RPMI7951 (cell line): Measurements from ENCODE around the gene ADARB1. TPM values are rescaled to one million over a fixed set of nuclear protein-coding genes. Genes with fewer than 3 reads are reported as not detected.
A peak's percentile ranks its signal among the peaks of the same experiment; 100 is the strongest.
"Not testable (repeated sequence)": the region's sequence is repeated elsewhere in the genome, so short reads cannot be mapped to it uniquely, and the experiment has no call there.

ENCODE experiments used
- DNase-seq: peaks from one replicate; pipeline ENCODE4 v3.0.0-alpha.2; 2012; ENCODE audit warnings: low read depth
- total RNA-seq: library from RNA; depleted of rRNA; stranded (reverse); fragments of >200 nt; shearing (Covaris generic); gene quantifications from 2 replicates; pipeline ENCODE4 v1.2.3, GENCODE V29; 2014

The ADARB1 gene
- total RNA-seq, 1 experiment from 2014 or later: 1.2 TPM

- not testable (repeated sequence) for DNase-seq
These were observed 59.3 kb downstream of the ADARB1 start for GRCh38 chr21:45133574-45134278.

GRCh38 chr21:45134279-45135076 lies 60.1 kb downstream of the ADARB1 start:
- DNase-seq: no peak

GRCh38 chr21:45135122-45135521 lies 60.7 kb downstream of the ADARB1 start:
- DNase-seq: no peak

GRCh38 chr21:45135868-45136267 lies 61.5 kb downstream of the ADARB1 start:
- no peak for DNase-seq

GRCh38 chr21:45136500-45136899 lies 62.1 kb downstream of the ADARB1 start:
- DNase-seq: no peak

GRCh38 chr21:45136927-45137611 lies 62.7 kb downstream of the ADARB1 start:
- DNase-seq: peak; percentile 72

GRCh38 chr21:45137612-45137937 lies 63.2 kb downstream of the ADARB1 start:
- DNase-seq: no peak

GRCh38 chr21:45138199-45139002 lies 64.0 kb downstream of the ADARB1 start:
- peak; percentile 50 for DNase-seq

- DNase-seq: not testable (repeated sequence)
These were observed 64.6 kb downstream of the ADARB1 start for GRCh38 chr21:45139003-45139360.

- no peak for DNase-seq
These were observed 65.1 kb downstream of the ADARB1 start for GRCh38 chr21:45139473-45139872.

- peak; percentile 88 for DNase-seq
These were observed 66.1 kb downstream of the ADARB1 start for GRCh38 chr21:45140346-45140940.

GRCh38 chr21:45140944-45141343 lies 66.6 kb downstream of the ADARB1 start:
- not testable (repeated sequence) for DNase-seq

- DNase-seq: no peak
These were observed 67.1 kb downstream of the ADARB1 start for GRCh38 chr21:45141507-45141906.

- DNase-seq: peak; percentile 85
These were observed 68.3 kb downstream of the ADARB1 start for GRCh38 chr21:45142469-45143308.

- DNase-seq: no peak
These were observed 69.5 kb downstream of the ADARB1 start for GRCh38 chr21:45143855-45144254.

GRCh38 chr21:45145146-45145545 lies 70.8 kb downstream of the ADARB1 start:
- no peak for DNase-seq

- DNase-seq: not testable (repeated sequence)
These were observed 71.5 kb downstream of the ADARB1 start for GRCh38 chr21:45145846-45146245.

- no peak for DNase-seq
These were observed 71.9 kb downstream of the ADARB1 start for GRCh38 chr21:45146306-45146705.

GRCh38 chr21:45146801-45147200 lies 72.4 kb downstream of the ADARB1 start:
- DNase-seq: no peak

GRCh38 chr21:45147473-45148315 lies 73.3 kb downstream of the ADARB1 start:
- DNase-seq: no peak
